HG03558 (cell line): ENCODE measurements around the gene CD151.

Experiments used
- ATAC-seq: cut with Tn5 transposase; IDR thresholded peaks from one replicate; pipeline ENCODE4 v1.9.1; 2021; ENCODE audit warnings: moderate number of reproducible peaks; ENCODE audit not compliant: unreplicated experiment; ENCODE audit errors: extremely low read depth

CD151 gene

DNA sequence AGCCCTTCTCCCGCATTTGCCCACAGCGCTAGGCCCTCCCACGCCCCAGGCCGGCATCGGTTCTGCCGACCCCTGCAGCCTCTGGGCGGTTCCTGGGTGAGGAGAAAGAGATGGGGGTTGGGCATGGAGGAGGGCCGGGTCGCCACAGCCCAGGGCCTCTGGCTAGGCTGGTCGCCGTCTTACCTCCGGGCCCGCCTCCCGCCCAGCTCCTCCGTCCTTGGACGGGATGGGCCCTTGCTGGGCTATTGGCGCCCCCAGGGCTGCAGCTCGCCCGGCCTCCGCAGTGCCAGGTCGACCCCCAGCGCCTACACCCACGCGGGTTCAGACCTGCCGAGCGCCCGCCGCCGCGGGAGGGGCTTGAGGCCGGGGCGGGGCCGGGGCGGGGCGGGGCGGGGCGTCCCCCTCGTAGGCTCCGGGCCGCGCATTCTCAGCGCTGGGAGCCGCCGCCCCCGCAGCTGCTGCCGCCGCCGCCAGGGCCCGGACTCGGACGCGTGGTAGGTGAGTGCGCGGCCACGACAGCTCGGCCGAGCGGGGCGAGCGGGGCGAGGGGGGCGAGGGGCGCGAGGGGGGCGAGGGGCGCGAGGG is at the start of gene CD151:
TSS of gene CD151 (plus strand) at position 424 of the 585 bp plus-strand sequence. CDS start 3,118 bp downstream, outside the sequence.
- ATAC-seq, result no peak

DNA sequence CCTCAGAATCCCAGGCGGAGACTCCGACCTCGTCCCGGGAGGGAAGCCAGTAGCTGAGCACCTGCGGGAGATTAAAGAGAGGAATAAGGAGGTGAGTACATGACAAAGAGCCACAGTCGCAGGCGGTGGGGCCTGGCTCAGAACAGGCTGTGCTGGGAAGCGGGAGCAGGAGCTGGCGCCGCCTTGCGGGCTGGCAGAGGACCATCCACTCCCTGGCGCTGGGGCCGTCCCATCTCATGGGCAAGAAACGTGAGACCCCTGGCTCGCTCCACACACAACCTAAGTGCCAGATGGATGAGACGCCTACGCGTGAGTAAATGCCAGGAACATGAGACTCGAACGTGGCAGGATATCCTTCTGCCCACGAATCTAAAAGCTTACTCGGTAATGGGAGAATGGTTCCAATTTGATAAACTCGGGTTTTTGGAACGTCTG is 49.2 kb upstream of the CD151 start:
- ATAC-seq, result no peak

- no peak for ATAC-seq
Measured at GRCh38 chr11:786235-787083, 46.3 kb upstream of the CD151 start.

DNA sequence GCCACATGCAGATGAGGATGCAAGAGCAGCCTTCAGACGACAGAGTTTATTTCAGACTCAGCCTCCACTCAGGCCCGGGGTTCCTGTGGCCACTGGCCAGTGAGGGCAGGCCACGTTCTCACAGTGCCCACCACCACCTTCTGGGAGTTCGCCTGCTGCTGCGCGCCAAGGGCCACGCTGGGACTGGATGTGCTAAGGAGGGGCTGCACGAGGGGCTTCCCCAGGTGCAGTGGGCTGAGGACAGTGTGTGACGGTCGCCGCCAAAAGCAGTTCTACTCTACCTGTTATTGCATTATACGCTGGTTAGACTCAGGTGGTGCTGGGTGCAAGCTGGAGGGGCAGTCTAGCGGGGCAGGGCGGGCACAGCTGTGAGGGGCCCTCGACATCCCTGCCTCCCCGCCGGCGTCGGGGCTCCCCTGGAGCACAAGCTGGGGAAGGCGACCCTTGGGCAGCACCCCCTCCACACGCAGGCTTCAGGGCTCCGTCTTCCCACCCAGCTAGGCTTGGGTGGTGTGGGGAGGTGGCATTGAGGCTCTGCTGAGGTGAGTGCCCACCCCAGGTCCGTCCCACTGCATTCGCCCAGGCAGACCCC is 45.6 kb upstream of the CD151 start:
- ATAC-seq, result no peak

DNA sequence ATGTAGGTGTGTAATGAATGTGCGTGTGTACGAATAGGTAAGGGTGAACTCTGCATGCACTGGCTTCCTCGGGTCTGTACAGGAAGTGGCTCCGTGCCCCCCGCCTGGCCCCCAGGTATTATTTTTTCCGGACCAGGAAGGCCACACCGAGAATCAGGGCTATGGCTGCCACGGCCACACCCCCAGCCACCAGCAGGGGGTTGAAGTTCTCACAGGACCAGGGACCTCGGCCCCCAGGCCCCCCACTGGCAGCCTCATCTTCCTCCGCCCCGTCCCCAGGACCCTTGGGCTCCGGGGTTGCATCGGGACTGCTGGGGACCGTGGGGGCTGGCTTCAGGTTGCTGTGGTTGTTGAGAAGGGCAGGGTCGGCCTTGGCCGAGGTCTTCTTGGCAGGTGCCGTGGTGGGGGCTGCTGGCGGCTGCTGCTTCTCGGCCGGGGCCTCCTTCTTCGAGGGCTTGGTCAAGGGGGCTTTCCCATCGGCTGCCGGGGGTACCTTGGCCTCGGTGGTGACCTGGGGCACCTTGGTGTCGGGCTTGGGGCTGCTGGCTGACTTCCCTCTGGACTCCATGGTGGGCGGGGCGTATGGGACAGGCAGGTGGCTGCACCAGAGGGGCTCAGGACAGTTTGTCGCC is 44.6 kb upstream of the CD151 start:
- no peak for ATAC-seq

DNA sequence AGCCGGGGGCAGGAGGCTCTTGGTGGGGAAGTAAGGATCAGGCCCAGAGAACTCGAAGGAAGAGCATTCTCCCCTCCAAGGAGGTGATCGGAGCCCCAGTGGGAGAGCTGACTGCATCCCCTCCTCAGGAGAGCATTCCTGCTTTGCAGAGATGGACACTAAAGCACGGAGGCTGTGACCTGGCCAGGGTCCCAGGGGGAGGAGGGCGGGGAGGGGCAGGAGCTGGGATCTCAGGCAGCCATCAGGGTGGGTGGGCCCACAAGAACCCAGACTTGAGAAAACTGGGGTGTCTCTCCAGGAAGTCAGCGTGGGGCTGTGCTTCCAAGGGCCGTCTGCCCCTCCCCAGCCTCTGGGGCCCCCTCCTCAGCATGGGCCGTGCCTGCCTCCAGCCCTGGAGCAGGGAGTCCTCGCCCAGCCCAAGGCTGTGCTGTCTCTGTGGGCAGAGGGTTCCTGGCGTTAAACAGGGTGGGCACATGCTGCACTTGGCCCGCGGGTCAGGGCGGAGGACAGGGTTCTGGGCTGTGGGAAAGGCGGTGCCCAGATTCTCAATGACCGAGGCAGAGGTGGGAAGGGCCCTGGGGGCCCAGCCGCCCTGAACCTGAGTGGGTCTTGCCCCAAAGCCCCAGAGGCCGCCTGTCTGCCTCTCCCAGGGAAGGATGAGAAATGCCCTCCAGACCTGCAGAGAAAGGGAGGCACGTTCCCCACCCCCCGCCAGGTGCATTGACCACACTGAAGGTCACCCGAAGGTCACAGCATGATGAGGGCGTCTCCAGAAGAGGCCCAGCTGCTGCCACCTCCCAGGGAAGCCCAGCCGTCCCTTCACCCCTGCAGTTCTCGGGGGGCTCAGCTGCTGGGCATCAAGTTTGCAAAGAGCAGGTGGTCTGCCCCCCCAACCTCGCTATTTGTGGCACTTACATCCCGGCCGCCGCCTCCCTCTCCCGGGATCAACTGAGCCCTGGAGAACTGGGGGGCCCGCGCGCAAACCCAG is 43.5 kb upstream of the CD151 start:
- no peak for ATAC-seq

DNA sequence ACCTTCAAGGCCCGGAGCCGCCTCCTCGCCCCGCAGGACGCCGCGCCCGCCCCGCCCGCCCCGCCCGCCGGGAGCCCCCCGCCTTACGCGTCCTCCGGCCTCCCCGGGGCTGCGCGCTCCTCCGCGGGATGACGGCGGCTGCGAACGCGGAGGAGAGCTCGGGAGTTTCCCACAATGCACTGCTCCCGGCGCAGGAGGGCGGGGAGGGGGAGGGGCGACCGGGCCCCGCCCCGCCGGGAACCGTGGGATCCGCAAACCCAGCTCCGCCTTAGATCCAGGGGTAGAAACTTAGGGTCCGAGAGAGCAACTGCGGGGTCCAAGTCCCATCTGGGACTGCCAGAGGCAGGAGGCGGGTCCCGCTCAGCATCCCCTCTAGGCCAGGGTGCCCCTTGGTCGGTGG is 42.8 kb upstream of the CD151 start, which contains the start of gene CEND1:
TSS of gene CEND1 (minus strand) at position 148 of the 400 bp plus-strand sequence. CDS start 1,514 bp downstream, outside the sequence.
- ATAC-seq, result no peak

DNA sequence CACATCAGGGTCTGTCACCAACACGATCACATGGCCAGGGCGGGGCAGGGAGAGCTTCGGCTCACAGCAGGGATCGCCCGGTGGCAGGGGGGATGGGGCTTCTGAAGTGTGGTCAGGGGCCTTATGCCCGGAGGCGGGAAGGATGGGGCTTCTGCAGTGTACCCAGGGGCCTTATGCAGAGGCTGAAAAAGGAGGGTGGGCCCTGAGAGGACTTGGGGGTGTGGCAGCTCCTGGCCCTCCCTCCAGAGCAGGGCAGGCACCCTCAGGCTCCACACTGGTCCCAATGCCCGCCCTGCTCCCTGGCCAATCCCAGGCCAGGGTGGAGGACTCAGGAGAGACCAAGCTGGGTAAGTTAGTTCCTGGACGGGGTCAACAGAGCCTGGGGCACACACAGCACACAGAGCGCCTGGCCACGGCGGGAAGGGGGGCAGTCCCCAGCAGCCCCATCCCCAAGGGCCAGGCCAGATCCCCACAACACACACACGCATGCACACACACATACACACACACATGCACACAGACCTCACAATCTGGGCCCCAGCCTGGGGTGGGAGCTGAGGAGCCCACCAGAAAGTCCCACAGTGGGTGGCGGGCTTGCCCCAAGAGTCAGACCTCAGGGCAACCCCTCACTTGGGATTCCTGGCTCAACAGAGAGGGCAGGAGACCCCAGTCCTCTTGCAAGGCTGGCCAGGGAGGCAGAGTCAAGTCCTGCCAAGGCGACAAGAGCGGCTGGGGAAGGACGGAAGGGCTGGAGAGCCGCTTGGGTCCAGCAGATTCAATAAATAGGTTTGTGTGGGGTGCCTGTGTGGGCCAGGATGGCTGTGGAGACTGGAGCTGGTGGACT is 41.8 kb upstream of the CD151 start:
- ATAC-seq, result no peak

GRCh38 chr11:791658-792534 is 40.9 kb upstream of the CD151 start:
- ATAC-seq, result no peak

GRCh38 chr11:792535-792821 is 40.3 kb upstream of the CD151 start:
- no peak for ATAC-seq

DNA sequence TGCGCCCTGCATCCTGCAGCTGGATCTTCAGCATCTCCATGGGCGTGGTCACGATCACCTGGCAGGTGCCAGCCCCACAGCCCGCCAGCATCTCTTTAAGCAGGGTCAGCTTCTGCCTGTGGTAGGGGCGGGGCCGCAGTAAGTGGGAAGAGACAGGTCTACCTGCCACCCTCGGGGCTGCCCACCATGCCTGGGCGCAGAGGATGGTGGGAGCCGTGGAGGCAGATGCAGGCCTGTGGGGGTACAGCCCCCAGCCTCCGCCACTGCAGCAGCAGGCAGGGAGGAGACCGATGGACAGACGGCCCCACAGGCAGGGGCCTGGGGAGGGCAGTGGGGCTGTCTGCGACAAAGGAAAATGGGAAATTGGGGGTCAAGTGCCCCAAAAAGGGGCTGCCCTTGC is 39.9 kb upstream of the CD151 start:
- no peak for ATAC-seq

DNA sequence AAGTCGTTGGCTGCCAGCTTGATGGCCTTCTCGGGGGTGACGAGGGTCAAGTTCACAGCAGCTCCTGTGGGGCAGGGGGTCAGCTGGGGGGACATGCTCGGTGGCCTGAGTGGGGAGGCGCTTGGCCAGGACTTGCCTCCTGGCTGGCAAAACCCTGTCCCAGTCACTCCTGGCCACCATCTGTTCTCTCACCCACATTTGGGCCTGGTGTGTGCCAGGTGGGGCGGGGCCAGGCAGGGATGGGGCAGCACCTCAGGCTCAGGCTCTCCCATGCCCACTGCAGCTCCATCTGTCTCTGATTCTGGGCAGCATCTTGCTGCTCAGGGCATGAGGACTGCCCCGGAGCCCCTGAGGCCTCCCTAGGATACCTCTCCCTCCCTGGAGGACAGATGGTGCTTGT is 39.2 kb upstream of the CD151 start:
- no peak for ATAC-seq

DNA sequence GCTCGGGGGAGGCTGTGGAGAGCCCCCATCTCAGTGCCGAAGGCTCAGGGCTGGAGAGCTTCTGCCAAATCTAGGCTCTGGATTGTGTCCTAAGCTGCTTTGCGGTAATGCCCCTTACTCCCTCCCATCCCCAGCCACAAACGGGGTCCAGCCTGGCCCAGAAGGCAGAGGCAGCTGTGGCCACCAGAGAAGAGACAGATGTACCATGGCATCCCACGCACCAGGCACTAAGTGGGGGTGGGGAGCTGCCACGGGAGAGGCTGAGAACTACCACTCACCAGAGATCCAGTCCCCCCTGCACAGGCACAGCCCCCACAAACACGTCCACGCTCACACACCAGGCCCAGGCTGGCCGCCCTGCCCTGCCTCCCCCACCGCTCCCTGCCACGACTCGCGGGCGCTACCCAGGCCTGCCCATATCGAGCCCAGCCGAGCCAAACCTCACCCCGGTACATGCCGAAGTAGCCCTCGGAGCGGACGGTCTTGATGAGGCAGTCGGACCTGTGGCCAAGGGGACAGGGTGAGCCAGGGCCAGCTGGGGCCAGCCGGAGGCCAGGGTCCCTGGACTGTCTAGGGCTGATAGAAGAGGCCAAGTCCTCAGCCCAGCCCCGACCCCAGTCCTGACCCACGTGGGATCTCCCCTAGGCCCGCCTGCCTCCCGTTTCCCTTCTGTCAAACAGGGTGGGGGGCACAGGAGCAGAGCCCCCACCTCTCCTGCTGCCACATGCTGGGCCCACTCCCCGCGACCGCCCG is 38.6 kb upstream of the CD151 start:
- ATAC-seq, result no peak

GRCh38 chr11:794766-795633 is 37.8 kb upstream of the CD151 start:
- no peak for ATAC-seq

GRCh38 chr11:795634-796564 is 36.9 kb upstream of the CD151 start:
- no peak for ATAC-seq
